Measurements from ENCODE around the gene CRADD.

Gene CRADD

DNA sequence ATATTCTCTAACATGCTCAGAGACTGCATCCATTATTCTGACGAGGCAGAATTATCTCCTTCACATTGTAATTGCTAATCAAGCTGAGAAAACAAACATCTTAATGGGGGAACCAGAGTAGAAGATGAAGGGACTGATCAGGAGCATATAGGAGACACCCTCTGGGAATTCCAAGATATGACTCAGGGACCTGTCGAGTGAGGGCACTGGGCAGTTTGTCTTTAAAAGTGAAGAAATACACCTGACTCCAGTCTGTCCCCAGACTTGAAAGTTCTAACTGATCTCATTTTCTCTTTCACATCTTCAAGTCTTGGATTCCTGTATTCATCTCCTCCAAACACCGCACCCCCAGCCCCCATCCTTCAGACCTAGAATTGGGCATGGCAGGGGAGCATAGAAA lies 244.3 kb downstream of the CRADD start:
- H3K4me3 ChIP-seq (replicated peaks; ENCODE audit: insufficient read depth, low read length), result no peak overlapping the region
- TF ChIP-seq, protein P1, sequence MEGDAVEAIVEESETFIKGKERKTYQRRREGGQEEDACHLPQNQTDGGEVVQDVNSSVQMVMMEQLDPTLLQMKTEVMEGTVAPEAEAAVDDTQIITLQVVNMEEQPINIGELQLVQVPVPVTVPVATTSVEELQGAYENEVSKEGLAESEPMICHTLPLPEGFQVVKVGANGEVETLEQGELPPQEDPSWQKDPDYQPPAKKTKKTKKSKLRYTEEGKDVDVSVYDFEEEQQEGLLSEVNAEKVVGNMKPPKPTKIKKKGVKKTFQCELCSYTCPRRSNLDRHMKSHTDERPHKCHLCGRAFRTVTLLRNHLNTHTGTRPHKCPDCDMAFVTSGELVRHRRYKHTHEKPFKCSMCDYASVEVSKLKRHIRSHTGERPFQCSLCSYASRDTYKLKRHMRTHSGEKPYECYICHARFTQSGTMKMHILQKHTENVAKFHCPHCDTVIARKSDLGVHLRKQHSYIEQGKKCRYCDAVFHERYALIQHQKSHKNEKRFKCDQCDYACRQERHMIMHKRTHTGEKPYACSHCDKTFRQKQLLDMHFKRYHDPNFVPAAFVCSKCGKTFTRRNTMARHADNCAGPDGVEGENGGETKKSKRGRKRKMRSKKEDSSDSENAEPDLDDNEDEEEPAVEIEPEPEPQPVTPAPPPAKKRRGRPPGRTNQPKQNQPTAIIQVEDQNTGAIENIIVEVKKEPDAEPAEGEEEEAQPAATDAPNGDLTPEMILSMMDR (IDR thresholded peaks at IDR 0.05; ENCODE audit: insufficient read depth, low read length), result no peak
- TF ChIP-seq POLR2AphosphoS5 (IDR thresholded peaks at IDR 0.05; ENCODE audit: low read depth) (no peak), SPI1 (IDR thresholded peaks at IDR 0.05; ENCODE audit: borderline replicate concordance, low read depth) (no peak), GABPA (IDR thresholded peaks at IDR 0.05; ENCODE audit: low read depth) (no peak)
- TF ChIP-seq, protein P2, sequence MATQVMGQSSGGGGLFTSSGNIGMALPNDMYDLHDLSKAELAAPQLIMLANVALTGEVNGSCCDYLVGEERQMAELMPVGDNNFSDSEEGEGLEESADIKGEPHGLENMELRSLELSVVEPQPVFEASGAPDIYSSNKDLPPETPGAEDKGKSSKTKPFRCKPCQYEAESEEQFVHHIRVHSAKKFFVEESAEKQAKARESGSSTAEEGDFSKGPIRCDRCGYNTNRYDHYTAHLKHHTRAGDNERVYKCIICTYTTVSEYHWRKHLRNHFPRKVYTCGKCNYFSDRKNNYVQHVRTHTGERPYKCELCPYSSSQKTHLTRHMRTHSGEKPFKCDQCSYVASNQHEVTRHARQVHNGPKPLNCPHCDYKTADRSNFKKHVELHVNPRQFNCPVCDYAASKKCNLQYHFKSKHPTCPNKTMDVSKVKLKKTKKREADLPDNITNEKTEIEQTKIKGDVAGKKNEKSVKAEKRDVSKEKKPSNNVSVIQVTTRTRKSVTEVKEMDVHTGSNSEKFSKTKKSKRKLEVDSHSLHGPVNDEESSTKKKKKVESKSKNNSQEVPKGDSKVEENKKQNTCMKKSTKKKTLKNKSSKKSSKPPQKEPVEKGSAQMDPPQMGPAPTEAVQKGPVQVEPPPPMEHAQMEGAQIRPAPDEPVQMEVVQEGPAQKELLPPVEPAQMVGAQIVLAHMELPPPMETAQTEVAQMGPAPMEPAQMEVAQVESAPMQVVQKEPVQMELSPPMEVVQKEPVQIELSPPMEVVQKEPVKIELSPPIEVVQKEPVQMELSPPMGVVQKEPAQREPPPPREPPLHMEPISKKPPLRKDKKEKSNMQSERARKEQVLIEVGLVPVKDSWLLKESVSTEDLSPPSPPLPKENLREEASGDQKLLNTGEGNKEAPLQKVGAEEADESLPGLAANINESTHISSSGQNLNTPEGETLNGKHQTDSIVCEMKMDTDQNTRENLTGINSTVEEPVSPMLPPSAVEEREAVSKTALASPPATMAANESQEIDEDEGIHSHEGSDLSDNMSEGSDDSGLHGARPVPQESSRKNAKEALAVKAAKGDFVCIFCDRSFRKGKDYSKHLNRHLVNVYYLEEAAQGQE (IDR thresholded peaks at IDR 0.05; ENCODE audit: insufficient replicate concordance, low read depth), result no peak
- no peak for DNase-seq (ENCODE audit: low read depth in 1 of 2, low spot score in 1 of 2)
- no peaks in the 10 kb centered on the region for H3K27me3 ChIP-seq (ENCODE audit: insufficient read depth, poor library complexity, severe bottlenecking)
- H3K27ac ChIP-seq (replicated peaks), result no peak overlapping the region

DNA sequence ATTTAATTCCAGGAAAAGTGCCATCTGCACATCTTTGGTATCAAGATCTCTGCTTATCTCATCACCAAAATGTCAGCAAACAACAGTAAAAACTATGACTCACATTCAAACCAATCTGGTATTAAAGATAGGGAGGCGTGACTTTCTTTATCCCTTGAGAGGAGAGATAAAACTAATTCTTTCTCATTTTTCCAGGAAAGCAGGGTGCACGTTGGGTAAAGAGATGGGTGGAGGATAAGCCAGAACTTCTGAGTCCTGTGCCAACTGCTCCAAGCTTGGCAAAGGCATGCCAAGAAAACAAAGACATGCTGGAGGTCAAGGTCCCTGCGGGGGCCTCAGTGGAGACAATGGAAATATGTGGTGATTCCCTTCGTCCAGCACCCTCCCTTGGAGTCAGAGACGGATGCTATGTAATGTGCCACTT lies 245.4 kb downstream of the CRADD start:
- no peak for DNase-seq (ENCODE audit: low read depth in 1 of 2, low spot score in 1 of 2)
- Histone ChIP-seq H3K4me3 (replicated peaks; ENCODE audit: insufficient read depth, low read length) (no peak overlapping the region), H3K27ac (replicated peaks) (no peak overlapping the region), H3K27me3 (ENCODE audit: insufficient read depth, poor library complexity, severe bottlenecking) (no peaks in the 10 kb centered on the region)
- TF ChIP-seq, protein P1 (IDR thresholded peaks at IDR 0.05; ENCODE audit: insufficient read depth, low read length), result no peak
- no peak for TF ChIP-seq POLR2AphosphoS5 (IDR thresholded peaks at IDR 0.05; ENCODE audit: low read depth)
- no peak for TF ChIP-seq GABPA (IDR thresholded peaks at IDR 0.05; ENCODE audit: low read depth)
- TF ChIP-seq, protein P2 (IDR thresholded peaks at IDR 0.05; ENCODE audit: insufficient replicate concordance, low read depth), result no peak
- no peak for TF ChIP-seq SPI1 (IDR thresholded peaks at IDR 0.05; ENCODE audit: borderline replicate concordance, low read depth)

DNA sequence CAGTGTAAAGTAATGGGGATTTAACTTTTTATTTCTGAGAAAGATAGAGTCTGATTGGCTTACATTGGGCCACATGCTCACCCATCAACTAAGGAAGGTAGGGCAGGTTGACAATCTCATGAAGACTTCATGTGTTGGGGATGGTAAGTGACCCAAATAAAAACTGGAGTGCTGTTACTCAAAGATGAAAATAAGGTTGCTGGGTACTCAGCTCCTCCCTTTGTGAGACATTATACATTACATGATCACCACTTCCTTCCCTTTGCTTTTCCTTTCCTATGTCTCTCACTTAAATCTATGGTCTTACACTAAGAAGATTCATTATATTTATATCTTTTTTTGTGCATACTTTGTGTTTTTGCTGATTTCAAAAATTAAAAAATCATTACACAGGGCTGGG lies 247.2 kb downstream of the CRADD start:
- no peak overlapping the region for H3K4me3 ChIP-seq (replicated peaks; ENCODE audit: insufficient read depth, low read length)
- H3K27ac ChIP-seq (replicated peaks), result no peak overlapping the region
- no peaks in the 10 kb centered on the region for H3K27me3 ChIP-seq (ENCODE audit: insufficient read depth, poor library complexity, severe bottlenecking)

More for the DNA sequence above, 247.2 kb downstream of the CRADD start:
- TF ChIP-seq, protein P1 (IDR thresholded peaks at IDR 0.05; ENCODE audit: insufficient read depth, low read length), result no peak
- TF ChIP-seq GABPA (IDR thresholded peaks at IDR 0.05; ENCODE audit: low read depth) (no peak), POLR2AphosphoS5 (IDR thresholded peaks at IDR 0.05; ENCODE audit: low read depth) (no peak), SPI1 (IDR thresholded peaks at IDR 0.05; ENCODE audit: borderline replicate concordance, low read depth) (no peak)
- TF ChIP-seq, protein P2 (IDR thresholded peaks at IDR 0.05; ENCODE audit: insufficient replicate concordance, low read depth), result no peak
- DNase-seq (ENCODE audit: low read depth in 1 of 2, low spot score in 1 of 2), result no peak
